SH-SY5Y (cell line): ENCODE data around the gene EPS8L2.

ENCODE experiments used
- GATA2 ChIP-seq: IDR thresholded peaks from 2 replicates; pipeline ENCODE4 v1.6.1; 2011; ENCODE audit warnings: mild to moderate bottlenecking, low read depth, low read length
- GATA3 ChIP-seq: IDR thresholded peaks from 2 replicates; pipeline ENCODE4 v1.6.1; 2011; ENCODE audit warnings: low read depth, mild to moderate bottlenecking, low read length, moderate library complexity

DNA sequence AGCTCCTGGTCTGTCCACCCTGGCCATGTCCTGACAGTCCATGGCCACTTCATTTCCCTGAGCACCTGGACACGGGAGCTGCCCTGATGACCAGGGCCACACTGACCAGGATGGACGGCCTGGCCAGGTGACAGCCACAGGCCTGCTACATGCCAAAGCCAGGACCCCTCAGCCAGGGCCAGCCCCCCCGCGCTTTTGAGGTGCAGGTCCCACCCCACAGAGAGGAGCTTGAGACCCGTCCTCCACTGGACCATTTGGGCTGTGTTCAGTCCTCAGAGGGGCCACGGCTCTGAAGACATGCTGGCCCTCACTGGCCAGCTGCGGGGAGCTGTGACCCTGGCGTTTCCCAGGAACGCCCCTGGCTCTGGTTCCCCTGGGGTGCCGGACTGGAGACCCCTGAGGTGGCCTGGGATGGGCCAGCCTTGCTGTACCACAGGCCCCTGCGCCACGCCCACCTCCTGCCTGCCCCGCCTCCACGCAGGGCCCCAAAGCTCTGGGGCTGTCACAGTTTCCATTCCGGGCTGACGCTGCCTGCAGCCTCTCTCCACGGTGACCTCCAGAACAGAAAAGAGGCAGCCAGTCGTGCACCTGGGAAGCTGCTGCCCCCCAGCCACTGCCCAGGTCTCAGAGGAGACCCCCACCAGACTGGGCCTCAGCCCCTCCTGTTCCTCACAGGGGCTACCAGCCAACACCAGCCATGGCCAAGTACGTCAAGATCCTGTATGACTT, 18.2 kb downstream of the EPS8L2 start:
- TF ChIP-seq GATA2 = no peak
- TF ChIP-seq GATA3 = no peak
